ENCODE data around the gene DHH. TPM values are rescaled to one million over a fixed set of nuclear protein-coding genes. Genes with fewer than 3 reads are reported as not detected.
A peak's percentile ranks its signal among the peaks of the same experiment; 100 is the strongest.

Gene DHH
- total and polyA plus RNA-seq, 4 donors: 1.3 to 8.1 (median 5.1) TPM

DNA sequence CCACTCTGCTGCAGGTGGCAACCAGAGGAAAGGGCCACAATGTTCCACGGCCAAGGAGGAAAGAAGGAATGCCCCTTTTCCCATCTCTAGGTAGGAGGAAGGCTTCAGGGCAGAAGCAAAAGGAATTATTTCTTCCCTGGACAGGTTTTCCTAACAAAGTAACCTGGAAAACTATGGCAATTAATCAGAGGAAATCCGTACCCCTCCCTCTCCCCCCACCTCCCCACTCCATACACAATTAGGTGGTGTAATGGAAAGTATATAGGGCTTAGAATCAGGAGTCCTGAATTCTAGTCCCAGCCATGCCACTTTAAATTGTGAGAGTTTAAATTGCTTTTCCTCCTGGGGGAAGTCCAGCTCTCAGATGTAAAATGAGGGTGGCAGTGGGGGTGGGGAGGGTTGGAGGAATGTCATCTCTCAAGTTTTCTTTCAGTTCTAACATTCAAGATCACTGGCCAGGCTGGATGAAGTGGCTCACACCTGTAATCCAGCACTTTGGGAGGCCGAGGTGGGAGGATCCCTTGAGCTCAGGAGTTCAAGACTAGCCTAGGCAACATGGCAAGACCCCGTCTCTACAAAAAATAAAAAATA lies 1.7 kb downstream of the DHH start:
- Histone ChIP-seq H3K36me3 (ENCODE audit: control insufficient read depth, insufficient read depth, low read length) (peaks cover 19% of the 10 kb centered on the region), H3K4me3 (ENCODE audit: low read depth, low read length) (peak overlapping the region; percentile 53), H3K27me3 (ENCODE audit: control insufficient read depth, insufficient read depth, low read length) (peaks cover 66% of the 10 kb centered on the region), H3K27ac (ENCODE audit: low read depth, low read length) (peak overlapping the region; percentile 85), H3K9me3 (ENCODE audit: control insufficient read depth, insufficient read depth, low read length) (no peaks in the 10 kb centered on the region), H3K4me1 (ENCODE audit: control insufficient read depth, insufficient read depth, low read length) (peaks cover 71% of the 10 kb centered on the region)
- 57% methylated on average over 1 of the region's 4 CpGs for WGBS (ENCODE audit: insufficient coverage)
- no peak for DNase-seq (ENCODE audit: low read depth in 4 of 6, low spot score in 6 of 6)

DNA sequence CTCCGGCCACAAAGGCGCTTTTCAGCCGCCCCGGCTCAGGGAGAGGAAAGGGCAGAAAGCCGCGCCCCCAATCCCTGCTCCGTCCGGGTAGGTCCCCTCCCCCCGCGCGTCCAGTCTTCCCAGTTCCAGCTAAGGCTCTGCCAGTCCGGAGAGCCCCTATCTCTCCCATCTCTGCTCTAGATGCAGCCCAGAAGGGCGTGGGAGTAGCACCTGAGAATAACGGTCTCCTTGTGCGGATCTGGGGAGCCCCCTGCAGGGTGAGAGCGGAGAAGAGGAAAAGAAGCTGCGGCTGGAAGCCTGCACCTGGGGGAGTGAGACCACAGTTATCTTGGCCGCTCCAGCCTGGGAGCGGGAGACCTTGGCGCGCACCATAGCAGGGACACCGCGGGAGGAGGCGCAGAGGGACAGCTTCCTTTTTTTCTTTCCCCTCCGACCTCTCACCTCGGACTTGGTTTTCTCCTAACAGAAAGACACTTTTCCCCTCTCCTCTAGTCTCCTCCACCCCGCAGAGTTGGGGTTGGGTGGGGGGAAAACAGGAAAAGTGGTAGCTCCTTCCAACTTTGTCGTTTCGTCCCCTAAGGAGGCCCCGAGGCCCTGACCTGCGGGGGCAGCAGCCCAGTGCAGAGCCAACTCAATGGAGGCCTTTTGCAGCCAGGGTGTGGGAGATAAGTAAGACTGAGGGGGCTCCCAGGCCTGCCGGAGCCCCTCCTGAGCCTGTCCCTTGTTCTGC lies 2.4 kb downstream of the DHH start:
- 4% methylated on average over 23 of the region's 32 CpGs for WGBS (ENCODE audit: insufficient coverage)
- Histone ChIP-seq H3K4me1 (ENCODE audit: control insufficient read depth, insufficient read depth, low read length) (peaks cover 67% of the 10 kb centered on the region), H3K27me3 (ENCODE audit: control insufficient read depth, insufficient read depth, low read length) (peaks cover 66% of the 10 kb centered on the region), H3K27ac (ENCODE audit: low read depth, low read length) (peak overlapping the region; percentile 85), H3K9me3 (ENCODE audit: control insufficient read depth, insufficient read depth, low read length) (no peaks in the 10 kb centered on the region), H3K36me3 (ENCODE audit: control insufficient read depth, insufficient read depth, low read length) (peaks cover 13% of the 10 kb centered on the region), H3K4me3 (ENCODE audit: low read depth, low read length) (peak overlapping the region; percentile 53)
- DNase-seq (ENCODE audit: low read depth in 4 of 6, low spot score in 6 of 6): peak in 2 of 6 donors; percentile 74 to 88

DNA sequence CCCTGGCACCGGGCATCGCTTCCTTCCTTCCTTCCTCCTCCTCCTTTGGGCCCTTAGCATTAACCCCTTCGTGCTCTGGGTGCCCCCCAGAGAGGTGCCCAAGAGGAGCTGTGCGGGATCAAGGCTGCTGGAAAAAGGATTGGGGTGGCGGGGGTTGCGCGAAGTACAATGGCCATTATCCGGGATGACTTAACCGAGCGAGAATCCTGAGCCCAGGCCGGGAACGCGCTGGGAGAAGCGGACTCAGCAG lies 2.8 kb downstream of the DHH start:
- H3K27ac ChIP-seq (ENCODE audit: low read depth, low read length): peak overlapping the region; percentile 86
- DNase-seq (ENCODE audit: low read depth in 4 of 6, low spot score in 6 of 6): no peak
- peaks cover 66% of the 10 kb centered on the region for H3K4me1 ChIP-seq (ENCODE audit: control insufficient read depth, insufficient read depth, low read length)
- H3K9me3 ChIP-seq (ENCODE audit: control insufficient read depth, insufficient read depth, low read length): no peaks in the 10 kb centered on the region
- peak overlapping the region; percentile 53 for H3K4me3 ChIP-seq (ENCODE audit: low read depth, low read length)
- peaks cover 66% of the 10 kb centered on the region for H3K27me3 ChIP-seq (ENCODE audit: control insufficient read depth, insufficient read depth, low read length)
- WGBS (ENCODE audit: insufficient coverage): under 1% methylated on average over 12 of the region's 14 CpGs
- H3K36me3 ChIP-seq (ENCODE audit: control insufficient read depth, insufficient read depth, low read length): peaks cover 8% of the 10 kb centered on the region

DNA sequence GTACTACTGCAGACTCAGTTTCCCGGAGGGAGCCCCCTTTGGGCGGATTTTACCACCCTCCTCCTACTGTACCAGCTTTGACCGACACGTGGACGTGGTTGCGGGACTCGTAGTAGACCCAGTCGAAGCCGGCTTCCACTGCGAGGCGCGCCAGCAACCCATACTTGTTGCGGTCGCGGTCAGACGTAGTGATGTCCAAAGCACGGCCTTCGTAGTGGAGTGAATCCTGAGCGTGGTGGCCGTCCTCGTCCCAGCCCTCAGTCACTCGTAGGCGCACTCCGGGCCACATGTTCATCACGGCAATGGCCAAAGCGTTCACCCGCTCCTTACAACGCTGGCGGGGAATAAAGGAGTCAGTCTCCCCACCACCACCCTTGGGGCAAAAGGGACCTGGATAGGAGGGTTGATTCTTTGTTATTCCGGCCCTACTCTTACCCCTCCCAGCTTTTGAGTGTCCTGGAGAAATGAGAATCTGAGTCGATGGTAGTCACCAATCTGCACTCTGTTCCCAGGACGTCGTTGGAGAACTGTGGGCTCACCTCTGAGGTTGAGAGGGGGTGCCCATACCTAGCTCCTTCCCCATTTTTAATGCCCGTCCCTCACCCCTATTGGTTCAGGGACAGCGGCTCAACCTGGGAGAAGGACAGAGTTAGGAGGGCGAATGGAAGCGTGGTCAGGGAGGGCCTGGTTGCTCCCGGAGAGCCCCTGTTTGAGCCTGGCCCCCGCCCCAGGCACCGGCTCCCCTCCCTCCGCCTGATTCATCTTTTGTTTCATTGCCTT lies 3.4 kb downstream of the DHH start:
- WGBS (ENCODE audit: insufficient coverage): 8% methylated on average over 29 of the region's 41 CpGs
- Histone ChIP-seq H3K27ac (ENCODE audit: low read depth, low read length) (peak overlapping the region; percentile 86), H3K36me3 (ENCODE audit: control insufficient read depth, insufficient read depth, low read length) (peaks cover 5% of the 10 kb centered on the region), H3K27me3 (ENCODE audit: control insufficient read depth, insufficient read depth, low read length) (peaks cover 66% of the 10 kb centered on the region), H3K9me3 (ENCODE audit: control insufficient read depth, insufficient read depth, low read length) (no peaks in the 10 kb centered on the region), H3K4me3 (ENCODE audit: low read depth, low read length) (peak overlapping the region; percentile 53), H3K4me1 (ENCODE audit: control insufficient read depth, insufficient read depth, low read length) (peaks cover 66% of the 10 kb centered on the region)
- peak in 1 of 6 donors; percentile 12 for DNase-seq (ENCODE audit: low read depth in 4 of 6, low spot score in 6 of 6)

DNA sequence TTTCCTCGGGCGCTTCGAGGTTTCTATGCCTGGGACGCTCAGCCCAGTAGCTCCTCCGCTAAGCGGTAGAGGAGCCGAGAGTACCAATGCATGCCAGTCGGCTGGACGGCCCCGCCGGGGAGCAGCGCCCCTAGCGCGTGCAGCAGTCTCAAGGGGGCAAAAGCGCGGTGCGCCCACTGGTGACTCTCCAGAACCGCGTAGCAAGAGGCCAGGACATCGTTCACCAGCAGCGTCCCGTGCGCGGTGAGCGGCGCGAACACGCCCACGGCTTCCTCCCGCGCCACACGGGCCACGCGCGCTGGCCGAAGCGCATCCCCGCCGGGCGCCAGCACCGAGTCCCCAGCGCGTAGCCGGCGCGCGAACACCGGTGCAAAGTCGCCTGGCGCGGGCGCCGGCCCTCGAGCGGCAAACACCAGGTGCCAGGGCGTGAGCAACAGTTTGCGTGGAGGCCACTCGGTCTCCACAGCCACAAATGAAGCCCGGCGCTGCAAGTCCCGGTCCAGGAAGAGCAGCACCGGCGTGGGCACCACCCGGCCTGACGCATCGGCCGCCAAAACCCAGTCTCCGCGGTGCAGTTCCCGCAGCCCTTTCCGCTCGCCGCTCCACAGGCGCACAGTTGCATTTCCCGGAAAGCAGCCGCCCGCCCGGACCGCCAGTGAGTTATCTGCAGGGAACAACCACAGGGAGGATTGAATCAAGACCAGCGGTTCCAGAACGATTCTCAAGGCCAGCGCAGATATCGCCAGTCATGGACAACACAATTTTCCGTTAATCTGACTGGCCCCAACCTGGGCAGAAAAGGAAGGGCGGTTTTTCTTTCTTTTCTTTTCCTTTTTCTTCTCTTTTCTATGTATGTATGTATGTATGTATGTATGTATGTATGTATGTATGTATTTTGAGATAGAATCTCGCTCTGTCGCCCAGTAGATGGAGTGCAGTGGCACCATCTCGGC lies 4.5 kb downstream of the DHH start:
- Histone ChIP-seq H3K27me3 (ENCODE audit: control insufficient read depth, insufficient read depth, low read length) (peaks cover 64% of the 10 kb centered on the region), H3K4me3 (ENCODE audit: low read depth, low read length) (peak overlapping the region; percentile 36), H3K9me3 (ENCODE audit: control insufficient read depth, insufficient read depth, low read length) (no peaks in the 10 kb centered on the region), H3K27ac (ENCODE audit: low read depth, low read length) (peak overlapping the region; percentile 86), H3K4me1 (ENCODE audit: control insufficient read depth, insufficient read depth, low read length) (peaks cover 66% of the 10 kb centered on the region), H3K36me3 (ENCODE audit: control insufficient read depth, insufficient read depth, low read length) (no peaks in the 10 kb centered on the region)
- 1% methylated on average over 84 of the region's 88 CpGs for whole genome bisulfite sequencing (ENCODE audit: insufficient coverage)
- peak in 2 of 6 donors; percentile 57 to 61 for DNase-seq (ENCODE audit: low read depth in 4 of 6, low spot score in 6 of 6)

DNA sequence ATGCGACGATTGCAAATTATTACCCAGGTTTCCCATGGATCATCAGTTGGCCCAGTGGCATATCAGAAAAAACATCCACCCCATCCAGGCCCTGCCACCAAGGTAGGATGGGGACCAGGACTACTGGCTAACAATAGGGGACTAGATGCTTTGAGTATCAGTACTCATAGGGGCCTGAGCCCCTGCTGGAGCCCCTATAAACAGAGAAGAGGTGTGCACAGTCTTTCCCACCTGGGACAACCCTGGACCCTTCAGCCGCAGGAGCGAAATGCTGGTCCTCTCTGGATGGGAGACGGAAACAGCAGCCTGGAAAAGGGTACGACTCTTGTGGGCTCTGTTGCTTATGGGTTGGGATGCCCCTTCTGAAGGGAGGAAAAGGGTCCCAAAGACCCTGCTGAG lies 5.7 kb downstream of the DHH start:
- peaks cover 55% of the 10 kb centered on the region for H3K4me1 ChIP-seq (ENCODE audit: control insufficient read depth, insufficient read depth, low read length)
- WGBS (ENCODE audit: insufficient coverage): 100% methylated on average over 1 of the region's 6 CpGs
- H3K27ac ChIP-seq (ENCODE audit: low read depth, low read length): no peak overlapping the region
- no peak overlapping the region for H3K4me3 ChIP-seq (ENCODE audit: low read depth, low read length)
- peaks cover 56% of the 10 kb centered on the region for H3K27me3 ChIP-seq (ENCODE audit: control insufficient read depth, insufficient read depth, low read length)
- H3K36me3 ChIP-seq (ENCODE audit: control insufficient read depth, insufficient read depth, low read length): no peaks in the 10 kb centered on the region
- DNase-seq (ENCODE audit: low read depth in 4 of 6, low spot score in 6 of 6): no peak
- H3K9me3 ChIP-seq (ENCODE audit: control insufficient read depth, insufficient read depth, low read length): no peaks in the 10 kb centered on the region

DNA sequence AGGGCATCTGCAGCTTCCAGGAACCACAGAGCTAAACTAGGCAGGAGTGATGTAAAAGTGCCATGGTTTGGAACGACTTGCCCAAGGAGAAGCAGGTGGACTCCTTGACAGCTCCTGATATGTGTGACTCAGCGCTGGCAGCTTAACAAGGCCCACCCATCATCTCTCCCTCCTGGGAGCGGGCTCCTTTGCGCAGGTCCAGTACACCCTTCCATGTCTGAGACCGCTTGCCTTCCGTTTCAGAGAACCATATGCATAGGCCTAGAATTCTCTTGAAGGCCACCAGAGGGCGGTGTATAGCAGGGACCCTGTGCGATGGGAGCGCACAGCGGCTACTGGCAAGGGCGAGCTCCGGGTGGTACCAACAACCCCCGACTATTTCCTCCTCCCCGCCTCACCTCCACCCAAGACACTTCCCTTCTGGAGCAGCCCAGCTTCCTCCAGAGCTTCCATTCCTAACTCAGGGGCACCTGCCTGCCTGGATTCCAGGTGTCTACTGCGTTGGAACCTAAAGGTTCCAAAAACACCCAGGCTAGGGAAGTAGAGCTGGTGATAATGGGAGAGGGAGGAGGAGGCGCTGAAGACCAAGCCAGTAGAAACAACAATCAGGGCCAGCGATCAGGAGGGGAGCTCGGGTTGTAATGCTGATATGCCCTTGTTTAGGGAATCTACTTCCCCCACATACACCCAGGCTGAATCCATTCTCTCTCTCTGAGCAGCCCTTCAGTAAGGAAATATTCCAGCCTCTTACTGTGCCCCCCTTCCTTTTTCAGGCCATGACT lies 6.3 kb downstream of the DHH start:
- Histone ChIP-seq H3K9me3 (ENCODE audit: control insufficient read depth, insufficient read depth, low read length) (no peaks in the 10 kb centered on the region), H3K36me3 (ENCODE audit: control insufficient read depth, insufficient read depth, low read length) (no peaks in the 10 kb centered on the region), H3K4me3 (ENCODE audit: low read depth, low read length) (peak overlapping the region; percentile 18), H3K27ac (ENCODE audit: low read depth, low read length) (peak overlapping the region; percentile 40), H3K27me3 (ENCODE audit: control insufficient read depth, insufficient read depth, low read length) (peaks cover 50% of the 10 kb centered on the region), H3K4me1 (ENCODE audit: control insufficient read depth, insufficient read depth, low read length) (peaks cover 49% of the 10 kb centered on the region)
- peak in 4 of 6 donors; percentile 72 to 97 (median 87) for DNase-seq (ENCODE audit: low read depth in 4 of 6, low spot score in 6 of 6)
- under 1% methylated on average over 13 of the region's 18 CpGs for WGBS (ENCODE audit: insufficient coverage)

DNA sequence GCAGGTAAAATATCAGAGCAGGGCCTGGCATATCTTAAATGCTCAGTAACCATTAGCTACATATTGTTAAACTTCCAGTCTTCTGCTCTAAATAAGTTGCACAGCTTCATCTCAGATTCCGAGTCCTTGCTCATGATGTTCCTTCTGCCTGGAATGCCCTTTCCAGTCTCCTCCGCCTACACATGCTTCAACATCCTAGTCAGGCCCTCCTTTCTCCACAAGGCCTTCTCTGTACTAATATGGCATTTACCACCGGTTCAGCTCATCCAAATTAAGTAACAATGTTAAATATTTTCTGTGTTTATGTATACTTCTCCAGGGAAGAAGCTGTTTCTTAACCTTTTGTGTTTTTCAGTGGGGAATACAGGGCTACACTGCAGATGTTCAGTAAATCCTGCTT lies 8.5 kb downstream of the DHH start:
- Histone ChIP-seq H3K4me1 (ENCODE audit: control insufficient read depth, insufficient read depth, low read length) (peaks cover 33% of the 10 kb centered on the region), H3K36me3 (ENCODE audit: control insufficient read depth, insufficient read depth, low read length) (no peaks in the 10 kb centered on the region), H3K4me3 (ENCODE audit: low read depth, low read length) (no peak overlapping the region), H3K27me3 (ENCODE audit: control insufficient read depth, insufficient read depth, low read length) (peaks cover 28% of the 10 kb centered on the region), H3K9me3 (ENCODE audit: control insufficient read depth, insufficient read depth, low read length) (no peaks in the 10 kb centered on the region), H3K27ac (ENCODE audit: low read depth, low read length) (peak overlapping the region; percentile 44)
- no peak for DNase-seq (ENCODE audit: low read depth in 4 of 6, low spot score in 6 of 6)
- 91% methylated on average over 1 of the region's 3 CpGs for WGBS (ENCODE audit: insufficient coverage)

Data from spinal cord (tissue), 10 donors.